Activated T-helper 17 cell treated with anti-CD3 and anti-CD28 coated beads, Interleukin-2, amount 50 U/mL, for 72 hours (primary cell): ENCODE data around the gene ANKRD40CL. TPM values are rescaled to one million over a fixed set of nuclear protein-coding genes. Genes with fewer than 3 reads are reported as not detected.

Experiments used
- ATAC-seq: fragments of 150-1000 bp; cut with Tn5 transposase; replicated peaks from 2 replicates; pipeline ENCODE4 v1.10.0; 2021; ENCODE audit warnings: mild to moderate bottlenecking, moderate library complexity
- H3K27ac Mint-ChIP-seq: one replicate; pipeline ENCODE4 v1.8.0; 2022; ENCODE audit warnings: mixed read lengths
- H3K27me3 Mint-ChIP-seq: one replicate; pipeline ENCODE4 v1.8.0; 2022; ENCODE audit warnings: mixed read lengths
- H3K36me3 Mint-ChIP-seq: one replicate; pipeline ENCODE4 v1.8.0; 2022; ENCODE audit warnings: low read depth, mild to moderate bottlenecking, mixed read lengths
- H3K4me1 Mint-ChIP-seq: one replicate; pipeline ENCODE4 v1.8.0; 2022; ENCODE audit warnings: mixed read lengths
- H3K4me3 Mint-ChIP-seq: one replicate; pipeline ENCODE4 v1.8.0; 2022; ENCODE audit warnings: mild to moderate bottlenecking, mixed read lengths
- H3K9me3 Mint-ChIP-seq: one replicate; pipeline ENCODE4 v1.8.0; 2022; ENCODE audit warnings: mixed read lengths
- total RNA-seq, 2 donors: library from RNA; stranded (reverse); gene quantifications; one replicate each; pipeline ENCODE4 v1.2.3, GENCODE V29; 2022

ANKRD40CL gene
- total RNA-seq, 2 donors from 2014 or later, result not detected

DNA sequence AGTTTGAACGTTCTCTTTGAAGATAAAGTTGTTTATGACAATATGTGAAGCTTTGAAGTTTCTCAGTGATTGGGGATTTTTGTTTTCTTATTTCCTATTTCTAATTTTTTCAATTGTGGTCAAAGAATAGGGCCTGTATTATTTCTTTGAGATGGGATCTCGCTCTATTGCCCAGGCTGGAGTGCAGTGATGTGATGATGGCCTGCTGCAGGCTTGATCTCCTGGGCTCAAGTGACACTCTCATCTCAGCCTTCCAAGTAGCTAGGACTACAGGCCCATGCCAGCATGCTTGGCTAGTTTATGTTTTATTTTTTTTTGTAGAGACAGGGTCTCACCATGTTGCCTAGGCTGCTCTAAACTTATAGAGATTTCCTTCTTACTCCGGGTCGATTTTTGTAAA lies 11.7 kb upstream of the ANKRD40CL start:
- Mint-ChIP-seq H3K27me3 (no peaks in the 10 kb centered on the region), H3K36me3 (no peaks in the 10 kb centered on the region), H3K27ac (no peak overlapping the region), H3K4me3 (no peak overlapping the region), H3K9me3 (no peaks in the 10 kb centered on the region), H3K4me1 (peaks cover 5% of the 10 kb centered on the region)
- ATAC-seq, result no peak

DNA sequence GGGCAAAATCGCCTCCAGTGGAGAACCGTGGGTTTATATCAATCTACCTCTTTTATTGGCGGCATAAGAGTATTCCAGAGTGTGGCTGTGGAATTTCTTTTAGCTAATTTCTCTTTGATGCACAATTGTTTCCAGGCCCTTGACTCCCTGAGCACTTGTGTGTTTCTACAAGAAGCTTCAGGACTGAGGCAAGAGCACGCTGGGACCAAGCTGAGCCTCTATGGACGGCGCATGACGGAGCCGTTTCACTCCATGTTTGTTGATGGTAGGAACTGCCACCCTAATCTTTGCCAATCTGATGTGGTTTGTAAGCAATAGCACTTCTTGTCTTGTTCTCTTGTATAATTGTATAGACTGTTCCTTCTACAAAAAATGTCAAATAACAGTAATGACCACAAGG lies 11.2 kb upstream of the ANKRD40CL start:
- H3K27ac Mint-ChIP-seq, result no peak overlapping the region
- H3K4me1 Mint-ChIP-seq, result peaks cover 5% of the 10 kb centered on the region
- H3K4me3 Mint-ChIP-seq, result no peak overlapping the region
- H3K9me3 Mint-ChIP-seq, result no peaks in the 10 kb centered on the region
- H3K27me3 Mint-ChIP-seq, result no peaks in the 10 kb centered on the region
- no peaks in the 10 kb centered on the region for H3K36me3 Mint-ChIP-seq
- no peak for ATAC-seq

DNA sequence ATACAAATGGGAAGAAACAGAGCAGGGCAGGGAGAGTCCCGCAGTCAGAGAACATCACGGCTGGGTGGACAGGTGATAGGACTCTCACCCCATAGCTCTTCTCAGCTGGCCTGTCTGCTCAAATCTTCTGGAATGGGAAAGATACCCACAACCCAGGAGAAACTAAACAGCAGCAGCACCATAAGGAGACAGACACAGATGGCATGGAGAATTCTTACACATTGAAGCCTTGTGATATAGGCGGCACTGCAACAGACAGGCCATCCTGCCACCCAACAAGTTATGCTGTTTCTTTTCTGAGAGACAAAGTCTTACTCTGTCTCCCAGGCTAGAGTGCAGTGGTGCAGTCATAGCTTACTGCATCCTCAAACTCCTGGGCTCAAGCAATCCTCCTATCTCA lies 8.6 kb upstream of the ANKRD40CL start:
- H3K27me3 Mint-ChIP-seq, result no peaks in the 10 kb centered on the region
- H3K36me3 Mint-ChIP-seq, result no peaks in the 10 kb centered on the region
- no peaks in the 10 kb centered on the region for H3K9me3 Mint-ChIP-seq
- ATAC-seq, result no peak
- H3K27ac Mint-ChIP-seq, result no peak overlapping the region
- no peak overlapping the region for H3K4me3 Mint-ChIP-seq
- H3K4me1 Mint-ChIP-seq, result peaks cover 5% of the 10 kb centered on the region

DNA sequence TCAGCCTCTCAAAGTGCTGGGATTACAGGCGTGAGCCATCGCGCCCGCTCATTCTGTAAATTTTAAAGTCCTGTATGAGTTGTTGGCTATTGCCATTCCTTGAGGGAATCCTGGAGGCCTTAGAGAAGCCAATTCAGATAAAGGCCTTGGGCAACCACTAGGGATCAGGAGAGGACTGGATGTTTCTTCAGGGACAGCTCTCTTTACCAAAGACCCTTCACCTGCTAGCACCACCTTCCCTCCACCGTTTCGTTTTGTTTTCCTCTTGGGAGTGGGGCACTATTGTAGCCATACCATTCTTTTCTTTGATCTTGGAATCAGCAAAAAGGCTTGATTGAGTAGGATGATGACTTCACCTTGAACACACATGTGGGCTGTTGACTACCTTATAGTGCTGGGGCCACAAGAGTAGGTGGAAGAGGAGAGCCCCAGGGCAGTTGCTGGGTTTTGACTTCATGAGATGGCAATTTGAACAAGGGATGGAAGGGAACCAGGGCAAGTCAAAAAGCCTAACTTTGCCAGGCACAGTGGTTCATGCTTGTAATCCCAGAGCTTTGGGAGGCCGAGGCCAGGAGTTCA lies 7.0 kb upstream of the ANKRD40CL start:
- Mint-ChIP-seq H3K9me3 (no peaks in the 10 kb centered on the region), H3K27me3 (no peaks in the 10 kb centered on the region), H3K4me3 (no peak overlapping the region), H3K27ac (no peak overlapping the region), H3K4me1 (peaks cover 2% of the 10 kb centered on the region), H3K36me3 (no peaks in the 10 kb centered on the region)
- no peak for ATAC-seq

DNA sequence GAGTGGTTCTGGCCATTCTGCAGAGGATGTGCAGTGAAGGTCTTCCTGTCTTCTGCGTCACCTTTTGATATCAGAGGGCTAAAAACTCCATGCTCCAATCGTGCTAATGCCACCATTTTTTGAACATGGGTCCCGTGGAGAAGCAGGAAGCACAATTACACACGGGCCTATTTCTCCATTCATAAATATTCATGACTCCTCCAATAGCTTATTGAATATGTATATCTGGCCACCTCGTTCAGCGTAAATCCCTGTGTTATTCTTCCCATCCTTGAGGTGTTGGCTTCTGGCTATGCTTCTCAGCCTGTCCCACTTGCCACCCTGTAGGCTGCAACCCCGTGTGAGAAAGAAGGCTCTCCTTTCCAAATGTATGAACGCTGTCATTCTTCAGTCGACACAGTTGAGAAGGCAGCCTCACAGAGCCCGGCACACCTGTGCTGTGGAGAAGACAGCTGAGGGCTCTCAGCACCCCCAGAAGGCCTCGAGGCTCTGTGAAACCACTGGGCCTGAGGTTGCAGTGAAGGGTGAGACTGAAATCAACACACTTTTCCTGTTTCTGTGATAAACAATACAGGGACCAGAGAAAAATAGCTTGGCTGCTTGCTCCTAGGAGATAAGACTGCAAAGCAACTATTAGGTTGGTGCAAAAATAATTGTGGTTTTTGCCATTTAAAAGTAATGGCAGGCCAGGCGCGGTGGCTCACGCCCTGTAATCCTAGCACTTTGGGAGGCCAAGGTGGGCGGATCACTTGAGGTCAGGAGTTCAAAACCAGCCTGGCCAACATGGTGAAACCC lies 4.9 kb upstream of the ANKRD40CL start:
- Mint-ChIP-seq H3K4me1 (no peaks in the 10 kb centered on the region), H3K9me3 (no peaks in the 10 kb centered on the region), H3K27me3 (no peaks in the 10 kb centered on the region), H3K4me3 (no peak overlapping the region), H3K27ac (no peak overlapping the region), H3K36me3 (no peaks in the 10 kb centered on the region)
- no peak for ATAC-seq

DNA sequence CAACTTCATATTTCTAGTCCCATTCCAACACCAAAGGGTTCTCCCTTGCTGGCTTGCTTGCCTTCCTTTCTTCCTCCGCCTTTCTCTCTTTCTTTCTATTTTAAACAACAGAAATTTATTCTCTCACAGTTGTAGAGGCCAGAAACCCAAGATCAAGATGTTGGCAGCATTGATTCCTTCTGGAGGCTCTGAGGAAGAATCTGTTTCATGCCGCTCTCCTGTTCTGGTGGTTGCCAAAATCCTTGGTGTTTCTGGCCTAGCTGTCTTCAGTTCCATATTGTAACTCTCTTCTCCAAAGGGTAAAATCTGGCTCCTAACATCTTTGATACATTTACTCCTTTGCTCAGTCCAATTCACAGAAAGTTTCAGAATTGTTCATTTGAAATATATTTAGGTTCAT lies 3.0 kb upstream of the ANKRD40CL start:
- no peak overlapping the region for H3K4me3 Mint-ChIP-seq
- H3K4me1 Mint-ChIP-seq, result peaks cover 3% of the 10 kb centered on the region
- H3K27ac Mint-ChIP-seq, result no peak overlapping the region
- peaks cover 3% of the 10 kb centered on the region for H3K27me3 Mint-ChIP-seq
- ATAC-seq, result no peak
- H3K36me3 Mint-ChIP-seq, result no peaks in the 10 kb centered on the region
- no peaks in the 10 kb centered on the region for H3K9me3 Mint-ChIP-seq

DNA sequence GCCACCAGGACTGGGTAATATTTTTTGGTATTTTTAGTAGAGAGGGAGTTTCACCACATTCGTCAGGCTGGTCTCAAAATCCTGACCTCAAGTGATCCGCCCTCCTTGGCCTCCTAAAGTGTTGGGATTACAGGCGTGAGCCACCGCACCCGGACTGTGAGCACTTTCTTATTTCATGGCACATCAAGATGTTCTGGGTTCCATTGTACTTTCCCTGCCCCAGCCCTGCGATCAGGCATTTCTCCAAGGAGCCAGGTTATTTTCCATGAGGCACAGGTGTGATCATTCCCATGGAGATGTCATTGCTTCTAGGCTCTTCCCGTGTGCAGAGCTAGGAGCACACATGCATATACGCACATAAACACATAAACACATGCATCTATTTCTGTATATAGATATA lies 2.6 kb upstream of the ANKRD40CL start:
- H3K27ac Mint-ChIP-seq, result no peak overlapping the region
- no peaks in the 10 kb centered on the region for H3K36me3 Mint-ChIP-seq
- no peaks in the 10 kb centered on the region for H3K9me3 Mint-ChIP-seq
- peaks cover 3% of the 10 kb centered on the region for H3K27me3 Mint-ChIP-seq
- peaks cover 3% of the 10 kb centered on the region for H3K4me1 Mint-ChIP-seq
- no peak for ATAC-seq
- H3K4me3 Mint-ChIP-seq, result no peak overlapping the region

DNA sequence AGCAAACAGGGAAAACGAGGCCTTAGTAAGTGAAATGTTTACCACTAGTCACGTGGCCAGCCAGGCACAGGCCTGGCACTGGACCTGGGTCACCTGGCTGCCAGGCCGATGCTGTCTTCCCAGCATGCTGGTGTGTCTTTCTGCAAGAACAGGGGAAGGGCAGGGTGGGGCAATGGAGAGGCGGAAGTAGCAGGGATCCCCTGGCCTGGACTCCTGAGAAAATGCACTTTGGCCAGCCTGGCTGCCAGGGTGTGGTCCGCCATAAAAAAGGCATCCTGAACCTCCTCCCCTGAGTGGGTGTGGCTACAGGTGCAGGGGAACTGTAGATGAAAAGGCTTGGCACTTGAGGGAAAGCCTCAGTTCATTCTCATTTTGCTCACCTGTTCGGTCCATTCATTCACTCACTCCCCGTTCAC lies 1.0 kb upstream of the ANKRD40CL start:
- Mint-ChIP-seq H3K4me1 (peaks cover 3% of the 10 kb centered on the region), H3K27me3 (peaks cover 5% of the 10 kb centered on the region), H3K9me3 (no peaks in the 10 kb centered on the region), H3K27ac (no peak overlapping the region), H3K36me3 (no peaks in the 10 kb centered on the region), H3K4me3 (no peak overlapping the region)
- no peak for ATAC-seq

DNA sequence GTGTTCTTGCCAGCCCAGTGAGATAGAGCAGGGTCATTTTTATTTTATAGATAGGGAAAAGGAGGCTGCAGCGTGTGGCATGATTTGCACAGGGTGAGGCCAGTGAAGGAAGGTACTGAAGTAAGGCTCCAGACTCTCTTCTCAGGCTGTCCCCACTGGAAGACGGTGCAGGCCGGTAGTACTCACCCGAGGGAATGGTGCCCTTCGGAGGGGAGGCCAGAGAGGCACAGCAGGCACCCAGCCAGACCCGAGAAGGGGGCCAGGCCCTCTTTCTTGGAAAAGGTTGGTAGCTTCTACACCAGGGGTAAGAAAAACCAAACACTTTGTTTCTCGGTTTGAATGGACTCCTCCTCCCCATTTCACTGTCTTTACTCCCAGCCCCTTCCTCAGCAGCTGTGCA lies 288 bp downstream of the ANKRD40CL start:
- no peak overlapping the region for H3K4me3 Mint-ChIP-seq
- no peak overlapping the region for H3K27ac Mint-ChIP-seq
- H3K27me3 Mint-ChIP-seq, result peaks cover 6% of the 10 kb centered on the region
- no peaks in the 10 kb centered on the region for H3K9me3 Mint-ChIP-seq
- peaks cover 3% of the 10 kb centered on the region for H3K4me1 Mint-ChIP-seq
- ATAC-seq, result no peak
- H3K36me3 Mint-ChIP-seq, result no peaks in the 10 kb centered on the region

DNA sequence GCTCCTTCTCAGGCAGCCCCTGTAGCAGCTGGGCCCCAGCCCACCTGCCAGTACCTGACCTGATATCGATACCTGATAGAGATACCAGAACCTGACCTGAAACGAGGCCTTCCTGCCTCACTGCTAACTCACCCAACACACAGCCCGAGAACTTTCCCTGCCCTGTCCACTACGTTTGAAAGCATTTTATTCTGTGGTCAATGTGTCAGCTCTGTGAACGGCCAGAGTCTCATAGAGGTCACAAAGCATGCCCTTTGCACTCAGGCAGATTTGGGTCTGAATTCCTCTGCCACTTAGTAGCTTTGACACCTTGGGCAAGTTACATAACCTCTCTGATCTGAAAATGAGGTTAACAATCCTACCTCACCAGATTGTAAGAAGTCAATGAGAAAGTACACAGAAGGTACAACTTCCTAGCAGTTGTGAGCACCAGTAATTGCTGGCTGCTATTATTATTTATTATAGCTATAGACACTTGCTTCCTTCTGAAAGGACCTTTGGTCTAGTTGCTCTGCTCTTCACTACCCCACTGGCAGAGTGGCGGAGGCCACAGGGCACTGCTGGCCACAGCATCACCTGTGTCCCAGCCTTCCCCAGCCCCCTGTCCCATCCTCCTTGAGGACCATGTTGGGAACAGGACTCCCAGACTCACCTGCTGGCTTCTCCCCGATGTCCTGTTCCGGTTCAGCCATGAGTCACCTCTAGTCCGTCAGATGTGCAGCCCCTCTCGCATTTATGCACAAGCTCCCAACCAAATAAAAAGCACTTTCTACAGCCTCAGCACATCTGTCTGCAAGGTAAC lies 895 bp downstream of the ANKRD40CL start:
- no peak overlapping the region for H3K27ac Mint-ChIP-seq
- H3K9me3 Mint-ChIP-seq, result no peaks in the 10 kb centered on the region
- no peaks in the 10 kb centered on the region for H3K36me3 Mint-ChIP-seq
- peaks cover 6% of the 10 kb centered on the region for H3K27me3 Mint-ChIP-seq
- H3K4me1 Mint-ChIP-seq, result peaks cover 3% of the 10 kb centered on the region
- ATAC-seq, result no peak
- no peak overlapping the region for H3K4me3 Mint-ChIP-seq

DNA sequence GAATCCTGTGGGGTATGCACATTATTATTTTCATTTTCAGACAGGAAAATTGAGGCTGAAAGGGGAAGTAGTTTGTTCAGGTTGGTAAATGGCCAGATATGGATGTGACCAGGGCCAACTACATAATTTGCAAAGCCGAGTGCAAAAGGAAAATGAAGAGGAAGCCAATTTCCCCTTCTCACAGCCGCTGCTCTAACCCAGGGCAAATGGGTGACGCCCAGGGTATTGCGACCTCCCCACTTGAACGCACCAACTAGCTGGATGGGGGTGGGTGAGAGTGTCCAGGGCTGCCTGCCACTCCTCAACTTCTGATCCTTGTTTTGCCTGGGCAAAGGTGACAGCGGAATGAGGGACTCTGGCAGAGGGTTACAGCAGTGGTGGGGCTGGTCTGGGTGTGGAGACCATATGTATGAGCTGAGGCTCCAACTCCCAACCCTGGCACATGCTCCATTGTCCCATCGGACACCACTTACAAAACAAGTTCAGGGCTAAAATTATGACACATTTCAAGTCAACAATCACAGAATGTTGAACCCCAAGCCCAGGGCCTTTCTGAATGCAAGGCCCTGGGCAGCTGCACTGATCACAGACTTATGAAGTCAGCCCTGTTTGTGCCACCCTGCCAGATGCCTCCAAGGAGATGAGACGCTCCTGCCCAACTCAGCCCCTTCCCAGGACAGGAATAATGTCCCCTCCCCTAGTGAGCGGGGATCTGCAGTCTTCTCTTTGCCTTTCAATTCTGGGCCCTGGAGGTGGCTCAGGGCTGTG lies 1.7 kb downstream of the ANKRD40CL start:
- Mint-ChIP-seq H3K9me3 (no peaks in the 10 kb centered on the region), H3K4me3 (no peak overlapping the region), H3K4me1 (peaks cover 3% of the 10 kb centered on the region), H3K27me3 (peaks cover 6% of the 10 kb centered on the region), H3K27ac (no peak overlapping the region), H3K36me3 (no peaks in the 10 kb centered on the region)
- no peak for ATAC-seq

DNA sequence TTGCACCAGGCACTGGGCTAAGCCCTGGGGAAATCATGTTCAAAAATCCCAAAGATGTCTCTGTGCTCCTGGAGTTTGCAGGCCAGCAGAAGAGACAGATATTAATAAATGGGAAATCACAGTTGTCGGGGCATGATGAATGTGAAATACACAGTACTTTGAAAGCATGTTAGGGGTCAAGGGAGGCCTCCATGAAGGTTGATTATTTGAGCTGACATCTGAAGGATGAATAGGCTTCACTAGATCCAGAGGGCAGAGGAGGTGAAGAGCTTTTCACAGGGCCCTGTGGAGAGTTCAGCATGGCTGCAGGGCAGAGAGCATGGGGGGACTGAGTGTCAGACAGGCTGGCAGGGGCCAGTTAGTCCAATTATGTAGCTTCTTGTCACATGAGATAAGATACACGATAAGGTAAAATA lies 2.6 kb downstream of the ANKRD40CL start:
- peaks cover 6% of the 10 kb centered on the region for H3K27me3 Mint-ChIP-seq
- H3K4me1 Mint-ChIP-seq, result peaks cover 3% of the 10 kb centered on the region
- no peak overlapping the region for H3K27ac Mint-ChIP-seq
- no peak overlapping the region for H3K4me3 Mint-ChIP-seq
- no peaks in the 10 kb centered on the region for H3K36me3 Mint-ChIP-seq
- H3K9me3 Mint-ChIP-seq, result no peaks in the 10 kb centered on the region
- no peak for ATAC-seq

DNA sequence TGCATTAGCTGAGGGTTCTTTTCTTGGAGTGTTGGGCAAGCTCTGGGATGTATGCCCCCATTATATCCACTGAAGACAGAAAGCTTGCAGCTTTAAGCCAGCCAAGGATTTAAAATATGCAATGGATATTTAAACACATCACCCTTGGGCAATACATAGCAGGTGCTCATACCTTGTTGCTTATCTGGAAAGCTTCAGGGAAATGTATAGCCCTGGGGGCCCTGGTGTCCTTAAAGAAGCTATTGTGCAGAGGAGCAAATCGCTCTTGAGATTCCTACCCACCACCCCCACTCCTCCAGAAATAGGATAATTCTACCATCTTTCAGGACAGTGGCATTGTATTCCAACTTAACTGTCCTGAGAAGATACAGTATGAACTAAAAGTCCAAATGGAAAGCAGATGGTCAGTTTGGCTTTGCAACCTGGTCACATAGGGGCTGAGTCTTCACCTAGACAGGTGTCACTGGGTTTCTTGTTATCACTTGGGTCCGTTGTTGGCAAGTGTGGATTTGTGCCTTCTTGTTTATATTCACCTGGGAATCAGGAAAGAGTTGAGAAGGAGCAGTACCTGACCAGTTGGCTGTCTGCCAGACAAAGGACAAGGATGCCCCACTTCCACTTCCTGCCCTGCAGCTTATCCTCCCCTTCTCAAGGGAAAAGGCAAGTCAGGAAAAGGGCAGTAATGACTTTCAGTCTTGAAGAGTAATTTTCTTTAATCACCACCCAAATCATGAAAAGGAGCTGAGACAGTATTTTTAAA lies 3.4 kb downstream of the ANKRD40CL start:
- Mint-ChIP-seq H3K4me3 (no peak overlapping the region), H3K27me3 (peaks cover 6% of the 10 kb centered on the region), H3K9me3 (no peaks in the 10 kb centered on the region), H3K36me3 (no peaks in the 10 kb centered on the region), H3K4me1 (peaks cover 3% of the 10 kb centered on the region), H3K27ac (no peak overlapping the region)
- ATAC-seq, result no peak

DNA sequence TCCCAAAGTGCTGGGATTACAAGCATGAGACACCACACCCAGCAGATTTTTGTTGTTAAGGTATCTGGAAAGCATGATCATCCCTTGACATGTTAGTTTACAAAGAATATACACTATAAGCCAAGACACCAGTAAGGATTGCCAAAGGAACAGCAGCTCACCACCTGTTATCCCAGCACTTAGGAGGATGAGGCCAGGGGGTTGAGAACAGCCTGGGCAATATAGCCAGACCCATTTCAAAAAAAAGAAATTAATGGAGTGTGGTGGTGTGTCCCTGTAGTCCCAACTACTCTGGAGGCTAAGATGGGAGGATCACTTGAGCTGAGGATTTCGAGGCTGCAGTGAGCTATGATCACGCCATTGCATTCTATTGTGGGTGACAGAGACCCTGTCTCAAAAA lies 5.1 kb downstream of the ANKRD40CL start:
- H3K27ac Mint-ChIP-seq, result no peak overlapping the region
- H3K4me3 Mint-ChIP-seq, result no peak overlapping the region
- no peaks in the 10 kb centered on the region for H3K36me3 Mint-ChIP-seq
- ATAC-seq, result no peak
- H3K9me3 Mint-ChIP-seq, result no peaks in the 10 kb centered on the region
- peaks cover 3% of the 10 kb centered on the region for H3K4me1 Mint-ChIP-seq
- H3K27me3 Mint-ChIP-seq, result peaks cover 6% of the 10 kb centered on the region
